Right lobe of liver (tissue), 4 donors: ENCODE results near the gene KCTD20.

Source experiments
- POLR2A ChIP-seq: fragments of 450-650 bp; IDR thresholded peaks from one replicate; pipeline ENCODE4 v1.6.1; 2017; ENCODE audit warnings: antibody characterized with exemption, mild to moderate bottlenecking
- TF ChIP-seq, protein P1 (sequence below), 4 donors: fragments of 200-600 bp in 3 of 4; fragments of 450-650 bp in 1 of 4; IDR thresholded peaks; one replicate each; pipeline versions ENCODE4 v1.5.1 to v1.8.0; 2016 to 2022; ENCODE audit warnings: antibody characterized with exemption in 4 of 4, mild to moderate bottlenecking in 2 of 4
- donor health status: DM: no; HTN: no; CAD: no.
- donor health status: DM: no; HTN: no; CAD: no.
- donor health status: DM: no; HTN: yes; CAD: no.

DNA sequence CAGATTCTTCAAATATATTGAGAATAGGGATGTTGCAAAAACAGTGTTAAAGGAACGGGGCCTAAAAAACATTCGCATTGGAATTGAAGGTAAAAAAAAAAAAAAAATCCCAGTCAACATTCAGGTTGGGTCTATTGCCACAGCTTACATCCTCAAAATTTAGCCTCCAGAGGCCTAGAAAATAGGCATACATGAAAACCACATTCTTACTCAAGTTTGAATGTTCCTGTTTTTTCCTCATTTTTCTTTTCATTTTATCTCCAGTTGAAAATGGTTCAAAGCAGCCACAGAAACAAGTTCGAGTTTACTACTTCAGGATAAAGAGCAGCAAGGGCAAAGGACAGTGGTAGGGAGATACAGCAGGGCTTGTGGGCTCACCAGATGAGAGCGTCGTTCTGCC is 41.9 kb downstream of the KCTD20 start:
- TF ChIP-seq, protein P1, sequence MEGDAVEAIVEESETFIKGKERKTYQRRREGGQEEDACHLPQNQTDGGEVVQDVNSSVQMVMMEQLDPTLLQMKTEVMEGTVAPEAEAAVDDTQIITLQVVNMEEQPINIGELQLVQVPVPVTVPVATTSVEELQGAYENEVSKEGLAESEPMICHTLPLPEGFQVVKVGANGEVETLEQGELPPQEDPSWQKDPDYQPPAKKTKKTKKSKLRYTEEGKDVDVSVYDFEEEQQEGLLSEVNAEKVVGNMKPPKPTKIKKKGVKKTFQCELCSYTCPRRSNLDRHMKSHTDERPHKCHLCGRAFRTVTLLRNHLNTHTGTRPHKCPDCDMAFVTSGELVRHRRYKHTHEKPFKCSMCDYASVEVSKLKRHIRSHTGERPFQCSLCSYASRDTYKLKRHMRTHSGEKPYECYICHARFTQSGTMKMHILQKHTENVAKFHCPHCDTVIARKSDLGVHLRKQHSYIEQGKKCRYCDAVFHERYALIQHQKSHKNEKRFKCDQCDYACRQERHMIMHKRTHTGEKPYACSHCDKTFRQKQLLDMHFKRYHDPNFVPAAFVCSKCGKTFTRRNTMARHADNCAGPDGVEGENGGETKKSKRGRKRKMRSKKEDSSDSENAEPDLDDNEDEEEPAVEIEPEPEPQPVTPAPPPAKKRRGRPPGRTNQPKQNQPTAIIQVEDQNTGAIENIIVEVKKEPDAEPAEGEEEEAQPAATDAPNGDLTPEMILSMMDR (IDR thresholded peaks at IDR 0.05) = no peak
- no peak for TF ChIP-seq POLR2A
